ENCODE measurements around the gene YPEL5. TPM values are rescaled to one million over a fixed set of nuclear protein-coding genes. Genes with fewer than 3 reads are reported as not detected.
A peak's percentile ranks its signal among the peaks of the same experiment; 100 is the strongest.
"Not testable (repeated sequence)": the region's sequence is repeated elsewhere in the genome, so short reads cannot be mapped to it uniquely, and the experiment has no call there.

YPEL5 gene
- 100 to 1,000 TPM in 2 of 5 donors, 10 to 100 TPM in 3; 73.0 to 962 (median 77.3) TPM for total RNA-seq
- total RNA-seq (2013) = 128 TPM
- total RNA-seq = 26.4 to 2,777 (median 140) reads per million in 29 experiments

DNA sequence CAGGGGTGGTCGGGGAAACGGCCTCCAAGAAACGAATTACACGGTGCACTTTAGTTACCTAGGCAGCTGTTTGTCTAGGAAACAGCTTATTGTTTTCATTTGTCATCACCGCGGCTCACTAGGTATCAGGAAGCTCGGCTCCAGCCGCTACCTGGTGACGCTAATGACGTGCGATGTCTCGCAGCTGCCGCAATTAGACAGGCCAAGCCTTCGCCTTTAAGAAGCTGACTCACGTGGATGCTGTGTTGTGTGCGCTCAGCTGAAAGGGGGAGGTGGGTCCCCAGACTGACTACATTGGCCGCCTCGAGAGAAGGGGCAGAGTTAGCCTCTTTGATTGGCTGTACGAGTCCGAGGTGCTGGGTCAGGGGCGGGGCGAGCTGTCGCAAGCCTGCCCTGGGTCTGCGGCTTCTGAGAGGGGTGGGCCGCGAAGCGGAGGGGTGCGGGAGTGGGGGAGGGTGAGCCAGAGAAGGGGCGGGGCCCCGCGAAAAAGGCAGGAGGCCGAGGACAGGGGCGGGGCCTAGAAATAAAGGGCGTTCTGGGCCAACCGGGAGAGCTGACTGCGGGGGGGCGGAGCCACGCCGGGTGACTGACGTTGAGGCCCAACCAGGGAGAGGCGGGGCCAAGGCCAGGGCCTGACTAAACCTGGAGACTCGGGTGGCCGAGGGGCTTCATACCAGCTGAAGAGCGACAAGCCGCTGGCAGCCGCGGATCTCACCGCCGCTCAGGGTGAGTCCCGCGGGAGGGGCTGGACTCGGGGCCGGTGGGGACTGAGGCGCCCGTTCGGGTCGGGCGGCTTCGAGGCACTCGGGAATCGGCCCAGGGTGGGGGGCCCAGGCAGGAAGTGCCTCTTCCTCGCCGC is at the start of gene YPEL5:
Gene YPEL5, plus strand, starts transcription at position 671 of the 859 bp plus-strand sequence. CDS start 9,645 bp downstream, outside the sequence.
- Mint-ChIP-seq H3K36me3 (peaks cover 27% of the 10 kb centered on the region), H3K27ac (peak within 1 kb of the TSS; percentile 99 to 100), H3K9me3 (no peaks in the 10 kb centered on the region), H3K4me3 (peak within 1 kb of the TSS; percentile 83 to 94 (median 84)), H3K4me1 (peaks cover 56 to 61% (median 57%) of the 10 kb centered on the region in 3 donors), H3K27me3 (no peaks in the 10 kb centered on the region)
- CTCF ChIA-PET = interaction anchor here in 1 of 2 donors (0.8 to 11.6 kb wide), 8 partner anchors 8 to 1187 kb away, joined by 3 to 97 read pairs (median 3); partner anchors contain the start of gene LBH
- Histone ChIP-seq H3K27me3 (replicated peaks in 1 of 2; ENCODE audit: control insufficient read depth in 2 of 2, extremely low read depth in 1 of 2, insufficient read depth in 2 of 2, low read length in 1 of 2) (no peaks in the 10 kb centered on the region), H3K4me3 (ENCODE audit: control insufficient read depth in 1 of 2, extremely low read depth in 1 of 2, low read length in 1 of 2) (peak within 1 kb of the TSS; percentile 67 to 77), H3K36me3 (ENCODE audit: control insufficient read depth in 2 of 2, extremely low read depth in 1 of 2, insufficient read depth in 1 of 2, low read length in 1 of 2) (peaks cover 0 to 21% of the 10 kb centered on the region in 2 donors), H3K9me3 (no peaks in the 10 kb centered on the region), H3K4me1 (ENCODE audit: control insufficient read depth in 1 of 2, extremely low read depth in 1 of 2, insufficient read depth in 2 of 2, low read length in 2 of 2) (peaks cover 22 to 36% of the 10 kb centered on the region in 2 experiments), H3K27ac (ENCODE audit: low read length) (peak within 1 kb of the TSS; percentile 99)
- ATAC-seq (replicated peaks in 1 of 4) (peak; percentile 85 to 90 (median 88)), DNase-seq (peak; percentile 97 to 100 (median 100))
- under 1% methylated on average over 55 of the region's 63 CpGs for WGBS (ENCODE audit: insufficient coverage)
- POLR2A ChIA-PET = interaction anchor here (0.5 to 6.9 kb wide), 24 partner anchors 8 to 1908 kb away, joined by 3 to 189 read pairs (median 4); partner anchors contain the start of genes LBH (in 1 of the 2) and LCLAT1 (in 1 of the 2)

DNA sequence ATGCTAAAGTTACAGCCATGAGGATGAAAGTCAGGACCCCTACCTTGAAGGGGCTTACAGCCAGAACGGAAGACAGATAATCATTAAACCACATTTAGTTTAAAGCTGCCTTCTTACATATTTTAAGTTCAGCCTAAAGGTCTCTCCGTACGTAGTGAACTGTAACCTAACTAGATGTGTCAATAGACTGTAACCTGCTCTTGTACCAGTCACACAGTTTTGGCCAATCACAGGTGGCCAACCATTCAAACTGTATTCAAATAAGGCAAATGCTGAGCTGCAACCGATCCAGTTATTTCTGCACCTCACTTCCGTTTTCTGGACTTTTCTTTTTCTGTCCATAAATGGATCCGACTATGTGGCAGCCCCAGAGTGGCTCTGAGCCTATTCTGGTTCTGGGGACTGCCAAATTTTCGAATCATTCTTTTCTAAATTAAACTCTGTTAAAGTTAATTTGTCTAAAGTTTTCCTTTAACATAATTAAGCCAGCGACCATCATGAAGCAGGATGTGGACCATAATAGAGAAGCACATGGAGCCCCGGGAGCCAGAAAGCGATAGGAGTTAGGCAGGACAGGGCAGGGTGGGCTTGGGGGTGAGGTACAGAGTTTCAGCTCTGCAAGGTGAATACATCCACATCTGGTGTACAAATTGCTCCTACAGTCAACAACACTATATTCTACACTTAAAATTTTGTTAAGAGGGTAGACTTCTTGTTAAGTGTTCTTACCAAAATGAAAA is 48.4 kb upstream of the YPEL5 start:
- WGBS (ENCODE audit: insufficient coverage) = 92% methylated on average over 5 of the region's 10 CpGs
- ChIA-PET CTCF (no interaction called here), POLR2A (no interaction called here)
- no peaks in the 10 kb centered on the region for H3K4me1 ChIP-seq (ENCODE audit: control insufficient read depth in 1 of 2, extremely low read depth in 1 of 2, insufficient read depth in 2 of 2, low read length in 2 of 2)
- no peaks in the 10 kb centered on the region for H3K9me3 ChIP-seq
- ATAC-seq (replicated peaks in 1 of 4) (no peak), DNase-seq (no peak)
- H3K27ac ChIP-seq (ENCODE audit: low read length) = no peak overlapping the region
- H3K27me3 ChIP-seq (replicated peaks in 1 of 2; ENCODE audit: control insufficient read depth in 2 of 2, extremely low read depth in 1 of 2, insufficient read depth in 2 of 2, low read length in 1 of 2) = peaks cover 1 to 17% of the 10 kb centered on the region in 2 experiments
- H3K36me3 Mint-ChIP-seq = no peaks in the 10 kb centered on the region
- H3K27me3 Mint-ChIP-seq = peaks cover 20 to 36% of the 10 kb centered on the region in 2 donors
- H3K4me3 Mint-ChIP-seq = no peak overlapping the region
- H3K4me3 ChIP-seq (ENCODE audit: control insufficient read depth in 1 of 2, extremely low read depth in 1 of 2, low read length in 1 of 2) = no peak overlapping the region
- H3K27ac Mint-ChIP-seq = no peak overlapping the region
- H3K4me1 Mint-ChIP-seq = no peaks in the 10 kb centered on the region
- H3K36me3 ChIP-seq (ENCODE audit: control insufficient read depth in 2 of 2, extremely low read depth in 1 of 2, insufficient read depth in 1 of 2, low read length in 1 of 2) = no peaks in the 10 kb centered on the region
- H3K9me3 Mint-ChIP-seq = no peaks in the 10 kb centered on the region

DNA sequence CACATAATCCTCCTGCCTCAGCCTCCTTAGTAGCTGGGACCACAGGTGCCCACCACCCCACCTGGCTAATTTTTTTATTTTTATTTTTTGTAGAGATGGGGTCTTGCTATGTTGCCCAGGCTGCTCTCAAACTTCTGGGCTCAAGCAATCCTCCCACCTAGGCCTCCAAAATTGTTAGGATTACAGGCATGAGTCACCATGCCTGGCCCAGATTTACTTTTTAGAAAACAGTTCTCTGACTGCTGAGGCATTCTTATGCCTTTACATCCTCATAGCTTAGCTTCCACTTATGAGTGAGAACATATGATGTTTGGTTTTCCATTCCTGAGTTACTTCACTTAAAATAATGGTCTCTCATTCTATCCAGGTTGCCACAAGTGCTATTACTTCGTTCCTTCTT is 47.4 kb upstream of the YPEL5 start:
- CTCF ChIA-PET; H3K9me3 Mint-ChIP-seq; DNase-seq; H3K4me3 ChIP-seq (ENCODE audit: control insufficient read depth in 1 of 2, extremely low read depth in 1 of 2, low read length in 1 of 2); H3K9me3 ChIP-seq; H3K27ac Mint-ChIP-seq; H3K4me3 Mint-ChIP-seq; H3K27ac ChIP-seq (ENCODE audit: low read length); H3K36me3 Mint-ChIP-seq; ATAC-seq (replicated peaks in 1 of 4); POLR2A ChIA-PET; H3K4me1 Mint-ChIP-seq; H3K4me1 ChIP-seq (ENCODE audit: control insufficient read depth in 1 of 2, extremely low read depth in 1 of 2, insufficient read depth in 2 of 2, low read length in 2 of 2); H3K36me3 ChIP-seq (ENCODE audit: control insufficient read depth in 2 of 2, extremely low read depth in 1 of 2, insufficient read depth in 1 of 2, low read length in 1 of 2): not testable (repeated sequence)
- no CpG with 5 or more reads among the region's 1 CpG for WGBS (ENCODE audit: insufficient coverage)
- peaks cover 20 to 39% of the 10 kb centered on the region in 2 donors for H3K27me3 Mint-ChIP-seq
- peaks cover 5 to 17% of the 10 kb centered on the region in 2 experiments for H3K27me3 ChIP-seq (replicated peaks in 1 of 2; ENCODE audit: control insufficient read depth in 2 of 2, extremely low read depth in 1 of 2, insufficient read depth in 2 of 2, low read length in 1 of 2)

DNA sequence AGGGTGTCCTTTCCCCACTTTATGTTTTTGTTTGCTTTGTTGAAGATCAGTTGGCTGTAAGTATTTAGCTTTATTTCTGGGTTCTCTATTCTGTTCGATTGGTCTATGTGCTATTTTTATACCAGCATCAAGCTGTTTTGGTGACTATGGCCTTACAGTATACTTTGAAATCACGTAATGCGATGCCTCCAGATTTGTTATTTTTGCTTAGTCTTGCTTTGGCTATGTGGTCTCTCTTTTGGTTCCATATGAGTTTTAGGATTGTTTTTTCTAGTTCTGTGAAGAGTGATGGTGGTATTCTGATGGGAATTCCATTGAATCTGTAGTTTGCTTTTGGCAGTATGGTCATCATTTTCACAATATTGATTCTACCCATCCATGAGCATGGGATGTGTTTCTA is 46.1 kb upstream of the YPEL5 start:
- POLR2A ChIA-PET; ATAC-seq (replicated peaks in 1 of 4); DNase-seq; H3K4me3 Mint-ChIP-seq; H3K36me3 Mint-ChIP-seq; H3K4me3 ChIP-seq (ENCODE audit: control insufficient read depth in 1 of 2, extremely low read depth in 1 of 2, low read length in 1 of 2); H3K36me3 ChIP-seq (ENCODE audit: control insufficient read depth in 2 of 2, extremely low read depth in 1 of 2, insufficient read depth in 1 of 2, low read length in 1 of 2); H3K4me1 Mint-ChIP-seq; H3K9me3 Mint-ChIP-seq; H3K27ac Mint-ChIP-seq; H3K27ac ChIP-seq (ENCODE audit: low read length); H3K9me3 ChIP-seq; H3K4me1 ChIP-seq (ENCODE audit: control insufficient read depth in 1 of 2, extremely low read depth in 1 of 2, insufficient read depth in 2 of 2, low read length in 2 of 2): not testable (repeated sequence)
- WGBS (ENCODE audit: insufficient coverage) = 67% methylated on average over 1 of the region's 3 CpGs
- CTCF ChIA-PET = interaction anchor here in 1 of 2 donors (0.5 kb wide), 1 partner anchor 822 kb away, joined by 5 read pairs; no protein-coding TSS in a partner anchor
- peaks cover 5 to 17% of the 10 kb centered on the region in 2 experiments for H3K27me3 ChIP-seq (replicated peaks in 1 of 2; ENCODE audit: control insufficient read depth in 2 of 2, extremely low read depth in 1 of 2, insufficient read depth in 2 of 2, low read length in 1 of 2)
- peaks cover 16 to 37% of the 10 kb centered on the region in 2 donors for H3K27me3 Mint-ChIP-seq

DNA sequence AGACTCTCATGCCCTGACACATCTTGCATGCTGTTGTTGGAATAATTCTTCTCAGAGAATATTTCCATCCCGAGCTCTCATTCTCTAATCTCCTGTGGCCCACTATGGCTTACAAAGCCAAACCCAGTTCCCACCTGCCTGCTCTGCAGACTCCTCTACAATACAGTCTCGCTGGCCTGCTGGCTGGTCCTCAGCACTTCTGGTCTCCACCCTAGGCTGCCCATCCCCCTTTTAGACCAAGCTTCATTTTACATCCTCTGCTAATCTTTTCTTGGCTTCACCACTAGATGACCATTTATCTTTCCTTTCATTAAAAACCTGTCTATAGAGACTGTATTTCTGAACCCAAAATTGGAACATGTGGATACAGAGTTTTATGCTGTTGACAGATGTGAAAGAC is 42.5 kb upstream of the YPEL5 start:
- no peak overlapping the region for H3K4me3 Mint-ChIP-seq
- no peak overlapping the region for H3K27ac ChIP-seq (ENCODE audit: low read length)
- no peaks in the 10 kb centered on the region for H3K9me3 ChIP-seq
- H3K9me3 Mint-ChIP-seq = no peaks in the 10 kb centered on the region
- ChIA-PET CTCF (no interaction called here), POLR2A (no interaction called here)
- peaks cover 4 to 17% of the 10 kb centered on the region in 2 donors for H3K27me3 Mint-ChIP-seq
- DNase-seq (no peak), ATAC-seq (replicated peaks in 1 of 4) (no peak)
- H3K4me3 ChIP-seq (ENCODE audit: control insufficient read depth in 1 of 2, extremely low read depth in 1 of 2, low read length in 1 of 2) = no peak overlapping the region
- H3K27me3 ChIP-seq (replicated peaks in 1 of 2; ENCODE audit: control insufficient read depth in 2 of 2, extremely low read depth in 1 of 2, insufficient read depth in 2 of 2, low read length in 1 of 2) = peaks cover 5 to 7% of the 10 kb centered on the region in 2 experiments
- no peak overlapping the region for H3K27ac Mint-ChIP-seq
- no peaks in the 10 kb centered on the region for H3K4me1 ChIP-seq (ENCODE audit: control insufficient read depth in 1 of 2, extremely low read depth in 1 of 2, insufficient read depth in 2 of 2, low read length in 2 of 2)
- no peaks in the 10 kb centered on the region for H3K4me1 Mint-ChIP-seq
- 70% methylated on average over 2 of the region's 2 CpGs for WGBS (ENCODE audit: insufficient coverage)
- H3K36me3 ChIP-seq (ENCODE audit: control insufficient read depth in 2 of 2, extremely low read depth in 1 of 2, insufficient read depth in 1 of 2, low read length in 1 of 2) = no peaks in the 10 kb centered on the region
- no peaks in the 10 kb centered on the region for H3K36me3 Mint-ChIP-seq

DNA sequence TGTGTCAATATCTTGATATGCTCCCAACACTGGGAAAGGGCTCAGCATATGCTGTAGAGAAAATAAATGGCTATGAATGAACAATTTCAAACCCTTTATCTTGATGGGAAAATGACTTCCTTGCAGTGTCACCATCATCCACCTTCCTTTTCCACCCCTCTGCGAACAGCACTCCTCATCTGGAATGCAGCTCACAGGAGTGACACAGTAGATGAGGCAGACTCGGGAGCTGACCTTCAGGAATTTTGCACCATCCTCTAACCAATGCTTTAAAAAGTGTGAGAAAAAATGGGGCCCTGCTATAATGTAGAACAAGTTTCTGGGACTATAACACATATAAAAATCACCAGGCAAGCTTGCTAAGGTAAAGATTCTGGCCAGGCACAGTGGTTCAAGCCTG is 41.3 kb upstream of the YPEL5 start:
- Mint-ChIP-seq H3K4me3 (no peak overlapping the region), H3K4me1 (no peaks in the 10 kb centered on the region), H3K27me3 (peaks cover 4 to 17% of the 10 kb centered on the region in 2 donors), H3K27ac (no peak overlapping the region), H3K9me3 (no peaks in the 10 kb centered on the region), H3K36me3 (no peaks in the 10 kb centered on the region)
- ChIA-PET CTCF (interaction anchor here in 1 of 2 donors (0.7 kb wide), 2 partner anchors 93 to 588 kb away, joined by 4 to 5 read pairs; no protein-coding TSS in a partner anchor), POLR2A (interaction anchor here in 1 of 2 donors (0.5 kb wide), 1 partner anchor 323 kb away, joined by 5 read pairs; no protein-coding TSS in a partner anchor)
- H3K27me3 ChIP-seq (replicated peaks in 1 of 2; ENCODE audit: control insufficient read depth in 2 of 2, extremely low read depth in 1 of 2, insufficient read depth in 2 of 2, low read length in 1 of 2) = peaks cover 5 to 7% of the 10 kb centered on the region in 2 experiments
- H3K9me3 ChIP-seq = no peaks in the 10 kb centered on the region
- no peaks in the 10 kb centered on the region for H3K36me3 ChIP-seq (ENCODE audit: control insufficient read depth in 2 of 2, extremely low read depth in 1 of 2, insufficient read depth in 1 of 2, low read length in 1 of 2)
- no peak overlapping the region for H3K4me3 ChIP-seq (ENCODE audit: control insufficient read depth in 1 of 2, extremely low read depth in 1 of 2, low read length in 1 of 2)
- no peak overlapping the region for H3K27ac ChIP-seq (ENCODE audit: low read length)
- DNase-seq (no peak), ATAC-seq (replicated peaks in 1 of 4) (no peak)
- WGBS (ENCODE audit: insufficient coverage) = no CpG with 5 or more reads among the region's 2 CpGs
- no peaks in the 10 kb centered on the region for H3K4me1 ChIP-seq (ENCODE audit: control insufficient read depth in 1 of 2, extremely low read depth in 1 of 2, insufficient read depth in 2 of 2, low read length in 2 of 2)
